CD8-positive, alpha-beta memory T cell (primary cell): ENCODE results near the gene DDX54. TPM values are rescaled to one million over a fixed set of nuclear protein-coding genes. Genes with fewer than 3 reads are reported as not detected.
"Not testable (repeated sequence)": the region's sequence is repeated elsewhere in the genome, so short reads cannot be mapped to it uniquely, and the experiment has no call there.

Experiments used
- CTCF ChIA-PET: fragments of 350-600 bp; sonication (Branson Sonifier 250); formaldehyde crosslinking; loops from one replicate; lab custom pipeline; 2021; ENCODE audit warnings: antibody characterized with exemption; lab: Charles Lee
- POLR2A ChIA-PET: fragments of 350-600 bp; sonication (Branson Sonifier 250); formaldehyde crosslinking; loops from one replicate; lab custom pipeline; 2021; ENCODE audit warnings: antibody characterized with exemption; lab: Charles Lee
- DNase-seq, 5 donors: peaks; one replicate each; pipeline versions ENCODE4 v3.0.0 to v3.0.0-alpha.2; 2020 to 2022; ENCODE audit warnings: mixed read lengths in 1 of 5
- H3K27ac ChIP-seq: one replicate; pipeline ENCODE4 v1.7.0; 2013; ENCODE audit warnings: low read depth, mild to moderate bottlenecking, low read length, moderate library complexity
- H3K27me3 ChIP-seq: 2 replicates; pipeline ENCODE4 v1.7.0; 2013; ENCODE audit warnings: low read length, mild to moderate bottlenecking; ENCODE audit not compliant: insufficient read depth, poor library complexity, severe bottlenecking
- H3K36me3 ChIP-seq: 2 replicates; pipeline ENCODE4 v1.7.0; 2013; ENCODE audit warnings: mild to moderate bottlenecking, low read length, moderate library complexity; ENCODE audit not compliant: insufficient read depth
- H3K4me1 ChIP-seq: 2 replicates; pipeline ENCODE4 v1.7.0; 2013; ENCODE audit warnings: mild to moderate bottlenecking, low read length, moderate library complexity; ENCODE audit not compliant: insufficient read depth
- H3K4me3 ChIP-seq: 2 replicates; pipeline ENCODE4 v1.7.0; 2013; ENCODE audit warnings: mild to moderate bottlenecking, low read length
- H3K9me3 ChIP-seq: 2 replicates; pipeline ENCODE4 v1.7.0; 2013; ENCODE audit warnings: mild to moderate bottlenecking, low read length
- H3K27ac Mint-ChIP-seq, 8 donors: one replicate each; pipeline ENCODE4 v1.8.0; 2020 to 2021; ENCODE audit warnings: mixed read lengths in 8 of 8, mild to moderate bottlenecking in 6 of 8, inconsistent platforms in 3 of 8, moderate library complexity in 3 of 8
- H3K27me3 Mint-ChIP-seq, 2 donors: one replicate each; pipeline ENCODE4 v1.8.0; 2020 to 2021; ENCODE audit warnings: mixed read lengths in 2 of 2, mild to moderate bottlenecking in 1 of 2, moderate library complexity in 1 of 2
- H3K36me3 Mint-ChIP-seq, 3 donors: one replicate each; pipeline ENCODE4 v1.8.0; 2020 to 2021; ENCODE audit warnings: mixed read lengths in 3 of 3, inconsistent platforms in 1 of 3, mild to moderate bottlenecking in 1 of 3
- H3K4me1 Mint-ChIP-seq, 3 donors: one replicate each; pipeline ENCODE4 v1.8.0; 2020 to 2021; ENCODE audit warnings: mixed read lengths in 3 of 3, inconsistent platforms in 1 of 3, mild to moderate bottlenecking in 1 of 3
- H3K4me3 Mint-ChIP-seq, 7 donors: one replicate each; pipeline ENCODE4 v1.8.0; 2020 to 2021; ENCODE audit warnings: mixed read lengths in 7 of 7, mild to moderate bottlenecking in 6 of 7, moderate library complexity in 4 of 7, inconsistent platforms in 2 of 7
- H3K9me3 Mint-ChIP-seq, 5 donors: one replicate each; pipeline ENCODE4 v1.8.0; 2020 to 2022; ENCODE audit warnings: mixed read lengths in 5 of 5, mild to moderate bottlenecking in 3 of 5, moderate library complexity in 2 of 5, inconsistent platforms in 1 of 5
- polyA plus RNA-seq: library from polyadenylated mRNA; unstranded; fragments of 300-500 nt; fragmentation: Illumina TruSeq; gene quantifications from one replicate; pipeline ENCODE4 v1.2.3, GENCODE V29; 2021
- total RNA-seq, 2 experiments: library from RNA; stranded (reverse); gene quantifications; one replicate each; pipeline ENCODE4 v1.2.3, GENCODE V29; 2021

DDX54 gene
- total and polyA plus RNA-seq, 3 experiments from 2014 or later: 47.7 to 133 (median 131) TPM

- peak overlapping the region; percentile 7 to 89 (median 79) for H3K4me3 Mint-ChIP-seq
- H3K27ac Mint-ChIP-seq: peak overlapping the region; percentile 82 to 97 (median 94)
- H3K36me3 Mint-ChIP-seq: no peaks in the 10 kb centered on the region
- H3K27me3 Mint-ChIP-seq: no peaks in the 10 kb centered on the region
- H3K9me3 Mint-ChIP-seq: no peaks in the 10 kb centered on the region
- peaks cover 45% of the 10 kb centered on the region for H3K4me1 ChIP-seq
- peak overlapping the region; percentile 20 for H3K4me3 ChIP-seq
- H3K27me3 ChIP-seq: no peaks in the 10 kb centered on the region
- H3K4me1 Mint-ChIP-seq: peaks cover 33 to 51% (median 42%) of the 10 kb centered on the region in 3 donors
- peak; percentile 44 to 82 (median 69) for DNase-seq
- no peaks in the 10 kb centered on the region for H3K36me3 ChIP-seq
- no peaks in the 10 kb centered on the region for H3K9me3 ChIP-seq
- H3K27ac ChIP-seq: peak overlapping the region; percentile 44
- POLR2A ChIA-PET: interaction anchor here (1.0 to 2.4 kb wide), 3 partner anchors 13 to 53 kb away, joined by 3 to 11 read pairs (median 3); partner anchors contain the start of gene TPCN1
- CTCF ChIA-PET: interaction anchor here (0.9 to 4.2 kb wide), 4 partner anchors 11 to 34 kb away, joined by 4 to 22 read pairs (median 6); partner anchors contain the start of gene TPCN1
These were observed 23.0 kb upstream of the DDX54 start for GRCh38 chr12:113208041-113208934.

DNA sequence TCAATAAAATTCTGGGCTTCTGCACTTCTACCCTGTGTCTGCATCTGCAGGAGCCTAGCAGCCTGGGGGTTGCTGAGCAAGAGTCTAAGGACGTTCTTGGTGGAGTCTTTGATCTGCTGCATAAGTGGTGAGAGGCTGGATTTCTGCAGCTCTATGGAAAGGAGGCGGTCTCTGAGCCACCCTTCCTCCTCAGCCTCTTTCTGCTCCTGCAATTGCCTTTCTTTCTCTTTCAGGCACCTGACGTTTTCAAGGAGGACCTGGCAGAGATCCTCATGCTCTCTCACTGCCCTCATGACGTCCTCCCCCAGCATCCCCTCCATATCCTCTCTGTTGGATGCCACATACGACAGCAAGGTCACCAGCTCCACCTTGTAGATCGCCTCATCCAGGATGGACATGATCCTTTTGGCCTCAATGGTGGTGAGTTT is 22.3 kb upstream of the DDX54 start:
- no peaks in the 10 kb centered on the region for H3K27me3 Mint-ChIP-seq
- no peaks in the 10 kb centered on the region for H3K9me3 Mint-ChIP-seq
- peaks cover 33 to 51% (median 42%) of the 10 kb centered on the region in 3 donors for H3K4me1 Mint-ChIP-seq
- Histone ChIP-seq H3K9me3 (no peaks in the 10 kb centered on the region), H3K36me3 (no peaks in the 10 kb centered on the region), H3K4me1 (peaks cover 45% of the 10 kb centered on the region), H3K27ac (peak overlapping the region; percentile 44), H3K4me3 (peak overlapping the region; percentile 20), H3K27me3 (no peaks in the 10 kb centered on the region)
- no peaks in the 10 kb centered on the region for H3K36me3 Mint-ChIP-seq
- H3K4me3 Mint-ChIP-seq: peak overlapping the region in 5 of 7 donors; percentile 12 to 87 (median 79)
- peak in 2 of 5 donors; percentile 33 to 34 for DNase-seq
- ChIA-PET POLR2A (interaction anchor here (1.0 to 2.4 kb wide), 3 partner anchors 14 to 54 kb away, joined by 3 to 11 read pairs (median 3); partner anchors contain the start of gene TPCN1), CTCF (interaction anchor here (0.9 to 4.2 kb wide), 4 partner anchors 10 to 34 kb away, joined by 4 to 22 read pairs (median 6); partner anchors contain the start of gene TPCN1)
- peak overlapping the region; percentile 82 to 97 (median 94) for H3K27ac Mint-ChIP-seq

DNA sequence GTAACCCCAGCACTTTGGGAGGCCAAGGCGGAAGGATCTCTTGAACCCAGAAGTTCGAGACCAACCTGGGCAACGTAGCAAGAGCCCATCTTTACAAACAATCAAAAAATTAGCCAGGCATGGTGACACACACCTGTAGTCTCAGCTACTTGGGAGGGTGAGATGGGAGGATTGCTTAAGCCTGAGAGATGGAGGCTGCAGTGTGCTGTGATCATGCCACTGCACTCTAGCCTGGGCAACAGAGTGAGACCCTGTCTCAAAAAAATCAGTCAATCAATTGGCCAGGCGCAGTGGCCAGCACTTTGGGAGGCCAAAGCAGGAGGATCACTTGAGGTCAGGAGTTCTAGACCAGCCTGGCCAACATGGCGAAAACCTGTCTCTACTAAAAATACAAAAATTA is 21.5 kb upstream of the DDX54 start:
- H3K27me3 ChIP-seq, H3K27me3 Mint-ChIP-seq, H3K9me3 Mint-ChIP-seq, POLR2A ChIA-PET, H3K9me3 ChIP-seq, H3K36me3 ChIP-seq, H3K4me3 ChIP-seq, H3K27ac ChIP-seq, H3K36me3 Mint-ChIP-seq, CTCF ChIA-PET, DNase-seq: not testable (repeated sequence)
- H3K4me1 ChIP-seq: peaks cover 45% of the 10 kb centered on the region
- Mint-ChIP-seq H3K4me3 (peak overlapping the region in 1 of 7 donors; percentile 4), H3K27ac (peak overlapping the region in 7 of 8 donors; percentile 40 to 96 (median 82)), H3K4me1 (peaks cover 33 to 51% (median 42%) of the 10 kb centered on the region in 3 donors)

GRCh38 chr12:113204804-113205203 is 19.5 kb upstream of the DDX54 start:
- no peaks in the 10 kb centered on the region for H3K9me3 ChIP-seq

GRCh38 chr12:113203852-113204760 is 18.8 kb upstream of the DDX54 start:
- H3K9me3 Mint-ChIP-seq: no peaks in the 10 kb centered on the region
- H3K27ac ChIP-seq: peak overlapping the region; percentile 18
- CTCF ChIA-PET: interaction anchor here (0.7 to 1.7 kb wide), 3 partner anchors 12 to 130 kb away, joined by 3 to 4 read pairs (median 3); partner anchors contain the start of gene SLC8B1
- POLR2A ChIA-PET: interaction anchor here (0.6 kb wide), 1 partner anchor 111 kb away, joined by 7 read pairs; no protein-coding TSS in a partner anchor
- H3K27me3 ChIP-seq: no peaks in the 10 kb centered on the region
- peaks cover 19% of the 10 kb centered on the region for H3K4me1 ChIP-seq
- no peaks in the 10 kb centered on the region for H3K36me3 Mint-ChIP-seq
- H3K36me3 ChIP-seq: no peaks in the 10 kb centered on the region
- H3K4me1 Mint-ChIP-seq: peaks cover 17 to 25% (median 19%) of the 10 kb centered on the region in 3 donors
- H3K4me3 Mint-ChIP-seq: no peak overlapping the region
- no peak for DNase-seq
- no peaks in the 10 kb centered on the region for H3K9me3 ChIP-seq
- no peak overlapping the region for H3K4me3 ChIP-seq
- H3K27me3 Mint-ChIP-seq: no peaks in the 10 kb centered on the region
- peak overlapping the region in 5 of 8 donors; percentile 17 to 83 (median 42) for H3K27ac Mint-ChIP-seq

More at GRCh38 chr12:113204804-113205203, 19.5 kb upstream of the DDX54 start:
- no peaks in the 10 kb centered on the region for H3K9me3 Mint-ChIP-seq
- Histone ChIP-seq H3K27ac (no peak overlapping the region), H3K36me3 (no peaks in the 10 kb centered on the region), H3K4me3 (no peak overlapping the region), H3K4me1 (peaks cover 26% of the 10 kb centered on the region), H3K27me3 (no peaks in the 10 kb centered on the region)
- no peak overlapping the region for H3K4me3 Mint-ChIP-seq
- peak overlapping the region in 2 of 8 donors; percentile 27 to 83 for H3K27ac Mint-ChIP-seq
- ChIA-PET POLR2A (no interaction called here), CTCF (interaction anchor here (1.7 kb wide), 1 partner anchor 13 kb away, joined by 3 read pairs; no protein-coding TSS in a partner anchor)
- H3K4me1 Mint-ChIP-seq: peaks cover 22 to 32% (median 25%) of the 10 kb centered on the region in 3 donors
- H3K27me3 Mint-ChIP-seq: no peaks in the 10 kb centered on the region
- no peak for DNase-seq
- H3K36me3 Mint-ChIP-seq: no peaks in the 10 kb centered on the region

DNA sequence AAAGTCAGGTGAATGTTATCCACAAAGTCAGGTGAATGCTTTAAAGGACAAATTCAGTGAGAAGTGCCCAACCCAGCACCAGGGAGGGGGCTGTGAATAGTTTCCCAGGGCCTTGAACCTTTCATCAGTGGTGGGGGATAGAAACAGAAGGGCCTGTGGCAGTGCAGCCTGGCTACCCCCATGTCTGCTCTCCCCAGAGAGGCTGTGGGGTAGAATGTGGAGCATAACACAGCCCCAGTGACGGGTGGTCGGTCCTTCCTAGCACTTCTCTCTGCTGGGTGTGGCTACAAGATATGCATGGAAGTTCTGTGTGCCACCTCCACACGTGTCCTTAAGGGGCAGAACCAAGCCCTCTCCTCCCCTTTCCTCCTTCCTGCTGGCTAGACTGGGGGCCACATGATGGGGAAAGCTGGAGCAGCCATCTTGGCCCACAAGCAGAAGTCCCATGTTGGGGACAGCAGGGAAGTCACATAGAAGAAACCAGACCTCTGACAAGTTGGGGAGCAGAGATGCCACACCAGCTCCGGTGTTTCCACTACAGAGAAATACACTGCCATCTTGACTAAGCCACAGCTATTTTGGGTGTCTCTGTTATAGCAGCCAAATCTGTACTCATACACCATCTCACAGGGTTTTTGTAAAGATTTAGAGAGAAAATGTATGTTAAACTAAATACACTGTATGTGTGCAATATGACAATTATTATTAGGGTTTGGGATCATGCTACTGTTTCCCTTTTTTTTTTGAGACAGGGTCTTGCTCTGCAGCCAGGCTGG is 17.2 kb upstream of the DDX54 start:
- no peak overlapping the region for H3K4me3 ChIP-seq
- no peak overlapping the region for H3K27ac ChIP-seq
- Mint-ChIP-seq H3K27ac (peak overlapping the region in 2 of 8 donors; percentile 17 to 65), H3K4me1 (peaks cover 4 to 9% (median 4%) of the 10 kb centered on the region in 3 donors), H3K27me3 (no peaks in the 10 kb centered on the region), H3K4me3 (no peak overlapping the region), H3K36me3 (no peaks in the 10 kb centered on the region), H3K9me3 (no peaks in the 10 kb centered on the region)
- H3K36me3 ChIP-seq: no peaks in the 10 kb centered on the region
- H3K4me1 ChIP-seq: peaks cover 3% of the 10 kb centered on the region
- DNase-seq: no peak
- ChIA-PET POLR2A (no interaction called here), CTCF (interaction anchor here (0.7 to 1.5 kb wide), 2 partner anchors 9 to 132 kb away, joined by 3 read pairs; partner anchors contain the start of gene SLC8B1)
- H3K27me3 ChIP-seq: no peaks in the 10 kb centered on the region
- no peaks in the 10 kb centered on the region for H3K9me3 ChIP-seq
